Fibroblast of the aortic adventitia (primary cell): Measurements from ENCODE around the gene ANO5. TPM values are rescaled to one million over a fixed set of nuclear protein-coding genes. Genes with fewer than 3 reads are reported as not detected.

Source experiments
- DNase-seq: peaks from one replicate; pipeline ENCODE4 v3.0.0-alpha.2; 2010; ENCODE audit warnings: low read depth
- H3K4me3 ChIP-seq: 2 replicates; pipeline ENCODE4 v1.5.1; 2011; ENCODE audit warnings: low read depth, mild to moderate bottlenecking, control low read depth, low read length, moderate library complexity
- CTCF ChIP-seq: IDR thresholded peaks from 2 replicates; pipeline ENCODE4 v1.5.1; 2011; ENCODE audit warnings: mild to moderate bottlenecking, low read length, control low read depth, inconsistent platforms; ENCODE audit not compliant: insufficient read depth
- total RNA-seq: library from RNA; depleted of rRNA; stranded (reverse); fragments of >200 nt; gene quantifications from 2 replicates; pipeline ENCODE4 v1.2.3, GENCODE V29; 2012; ENCODE audit warnings: low replicate concordance

ANO5 gene
- total RNA-seq, 1 donor = not detected

GRCh38 chr11:22221143-22221542, 28.3 kb downstream of the ANO5 start:
- H3K4me3 ChIP-seq = no peak overlapping the region
- no peak for TF ChIP-seq CTCF
- no peak for DNase-seq

GRCh38 chr11:22225190-22225589, 32.3 kb downstream of the ANO5 start:
- no peak overlapping the region for H3K4me3 ChIP-seq
- no peak for DNase-seq
- no peak for TF ChIP-seq CTCF

GRCh38 chr11:22234743-22235142, 41.9 kb downstream of the ANO5 start:
- no peak for TF ChIP-seq CTCF
- DNase-seq = no peak
- H3K4me3 ChIP-seq = no peak overlapping the region

- TF ChIP-seq CTCF = peak; percentile 71
- DNase-seq = peak; percentile 47
- H3K4me3 ChIP-seq = no peak overlapping the region
Measured at GRCh38 chr11:22244986-22245592, 52.2 kb downstream of the ANO5 start.

GRCh38 chr11:22246992-22247391, 54.1 kb downstream of the ANO5 start:
- DNase-seq = no peak
- H3K4me3 ChIP-seq = no peak overlapping the region
- no peak for TF ChIP-seq CTCF

- no peak for DNase-seq
- no peak for TF ChIP-seq CTCF
Measured at GRCh38 chr11:22249871-22250270, 57.0 kb downstream of the ANO5 start.

GRCh38 chr11:22256876-22257275, 64.0 kb downstream of the ANO5 start:
- no peak for DNase-seq
- no peak for TF ChIP-seq CTCF
- no peak overlapping the region for H3K4me3 ChIP-seq

More at GRCh38 chr11:22249871-22250270, 57.0 kb downstream of the ANO5 start:
- no peak overlapping the region for H3K4me3 ChIP-seq
